GM23338 (cell line): Measurements from ENCODE around the gene GPR78. TPM values are rescaled to one million over a fixed set of nuclear protein-coding genes. Genes with fewer than 3 reads are reported as not detected.

Experiments
- ATAC-seq: fragments of 200-7000 bp; cut with Tn5 transposase; 3 replicates; pipeline ENCODE4 v1.9.1; 2020
- DNase-seq: peaks from one replicate; pipeline ENCODE4 v3.0.0-alpha.2; 2015; ENCODE audit warnings: low spot score
- H2AFZ ChIP-seq: fragments of 200-600 bp; sonication (generic); 2 replicates; pipeline ENCODE4 v1.8.0; 2016; ENCODE audit warnings: antibody characterized with exemption, mild to moderate bottlenecking, moderate library complexity
- H3F3A ChIP-seq: fragments of 200-600 bp; sonication (generic); replicated peaks from 2 replicates; pipeline ENCODE4 v1.8.0; 2017; ENCODE audit warnings: antibody characterized with exemption, mixed run types, low read depth
- H3K27ac ChIP-seq: fragments of 200-600 bp; sonication (generic); 2 replicates; pipeline ENCODE4 v1.6.1; 2016; ENCODE audit warnings: low read depth
- H3K27me3 ChIP-seq: fragments of 200-600 bp; sonication (generic); 2 replicates; pipeline ENCODE4 v1.8.0; 2016; ENCODE audit warnings: mild to moderate bottlenecking, mixed run types, moderate library complexity; ENCODE audit not compliant: insufficient read depth
- H3K36me3 ChIP-seq: fragments of 200-600 bp; sonication (generic); 2 replicates; pipeline ENCODE4 v1.8.0; 2016; ENCODE audit warnings: mild to moderate bottlenecking; ENCODE audit not compliant: insufficient read depth
- H3K4me1 ChIP-seq: fragments of 200-600 bp; sonication (generic); 2 replicates; pipeline ENCODE4 v1.8.0; 2016; ENCODE audit warnings: mild to moderate bottlenecking, moderate library complexity; ENCODE audit not compliant: insufficient read depth
- H3K4me2 ChIP-seq: fragments of 200-600 bp; sonication (generic); 2 replicates; pipeline ENCODE4 v1.7.1; 2017; ENCODE audit warnings: mixed run types
- H3K4me3 ChIP-seq: fragments of 200-600 bp; sonication (generic); 2 replicates; pipeline ENCODE4 v1.6.1; 2016; ENCODE audit warnings: mixed run types
- H3K79me2 ChIP-seq: fragments of 200-600 bp; sonication (generic); replicated peaks from 2 replicates; pipeline ENCODE4 v1.8.0; 2017; ENCODE audit warnings: mild to moderate bottlenecking; ENCODE audit not compliant: insufficient read depth
- H3K9me2 ChIP-seq: fragments of 200-600 bp; sonication (generic); 2 replicates; pipeline ENCODE4 v1.8.0; 2017; ENCODE audit not compliant: insufficient read depth
- H4K20me1 ChIP-seq: fragments of 200-600 bp; sonication (generic); replicated peaks from 2 replicates; pipeline ENCODE4 v1.8.0; 2017; ENCODE audit warnings: mild to moderate bottlenecking; ENCODE audit not compliant: insufficient read depth
- H3K27ac Mint-ChIP-seq: 2 replicates; pipeline ENCODE4 v1.8.0; 2020; ENCODE audit warnings: inconsistent platforms, mild to moderate bottlenecking, moderate library complexity, mixed read lengths
- H3K27me3 Mint-ChIP-seq: 3 replicates; pipeline ENCODE4 v1.8.0; 2022; ENCODE audit warnings: low read depth, mild to moderate bottlenecking, moderate library complexity, mixed read lengths, inconsistent platforms; ENCODE audit not compliant: insufficient read depth, poor library complexity
- H3K36me3 Mint-ChIP-seq: 3 replicates; pipeline ENCODE4 v1.8.0; 2021; ENCODE audit warnings: low read depth, mild to moderate bottlenecking, inconsistent platforms, moderate library complexity, mixed read lengths
- H3K4me1 Mint-ChIP-seq: 3 replicates; pipeline ENCODE4 v1.8.0; 2020; ENCODE audit warnings: mild to moderate bottlenecking, inconsistent platforms, mixed read lengths
- H3K4me3 Mint-ChIP-seq: 3 replicates; pipeline ENCODE4 v1.8.0; 2021; ENCODE audit warnings: moderate library complexity, mild to moderate bottlenecking, inconsistent platforms, mixed read lengths
- H3K9me3 Mint-ChIP-seq: 3 replicates; pipeline ENCODE4 v1.8.0; 2020; ENCODE audit warnings: moderate library complexity, mild to moderate bottlenecking, inconsistent platforms, mixed read lengths
- CREB1 ChIP-seq: fragments of 250-450 bp; sonication (Bioruptor Pico); IDR thresholded peaks from 2 replicates; pipeline ENCODE4 v1.5.0; 2020; ENCODE audit warnings: low read depth, mild to moderate bottlenecking, moderate library complexity
- CTCF ChIP-seq, 2 experiments: fragments of 200-600 bp in 1 of 2; sonication (generic) in 1 of 2; conservative IDR thresholded peaks; 2 replicates each; pipeline versions ENCODE4 v1.5.1 to v1.6.1; 2016 to 2017; ENCODE audit warnings: antibody characterized with exemption in 2 of 2, low read depth in 2 of 2, mild to moderate bottlenecking in 2 of 2, moderate library complexity in 1 of 2
- ETS1 ChIP-seq: IDR thresholded peaks from 2 replicates; pipeline ENCODE4 v1.6.1; 2016; ENCODE audit warnings: antibody characterized with exemption
- EZH2 ChIP-seq: fragments of 200-600 bp; sonication (generic); IDR thresholded peaks from one replicate; pipeline ENCODE4 v1.8.0; 2017; ENCODE audit warnings: antibody characterized with exemption, mild to moderate bottlenecking, low read depth; ENCODE audit not compliant: unreplicated experiment
- EZH2phosphoT487 ChIP-seq: fragments of 200-600 bp; sonication (generic); IDR thresholded peaks from one replicate; pipeline ENCODE4 v1.8.1; 2018; ENCODE audit warnings: antibody characterized with exemption; ENCODE audit not compliant: unreplicated experiment
- JUNB ChIP-seq: IDR thresholded peaks from one replicate; pipeline ENCODE4 v1.6.1; 2016; ENCODE audit warnings: antibody characterized with exemption; ENCODE audit not compliant: unreplicated experiment
- NANOG ChIP-seq: IDR thresholded peaks from 2 replicates; pipeline ENCODE4 v1.6.1; 2016; ENCODE audit warnings: antibody characterized with exemption, borderline replicate concordance
- POLR2AphosphoS5 ChIP-seq: IDR thresholded peaks from 2 replicates; pipeline ENCODE4 v1.6.1; 2016; ENCODE audit warnings: antibody characterized with exemption, low read depth
- REST ChIP-seq: IDR thresholded peaks from one replicate; pipeline ENCODE4 v1.6.1; 2018; ENCODE audit warnings: antibody characterized with exemption; ENCODE audit not compliant: unreplicated experiment
- STAT1 ChIP-seq: IDR thresholded peaks from one replicate; pipeline ENCODE4 v1.6.1; 2016; ENCODE audit warnings: antibody characterized with exemption; ENCODE audit not compliant: unreplicated experiment
- ZNF114 ChIP-seq: fragments of 250-450 bp; sonication (Bioruptor Pico); IDR thresholded peaks from 2 replicates; pipeline ENCODE4 v1.5.0; 2020; ENCODE audit warnings: mild to moderate bottlenecking, moderate library complexity
- ZNF331 ChIP-seq: fragments of 250-450 bp; sonication (Bioruptor Pico); IDR thresholded peaks from 2 replicates; pipeline ENCODE4 v1.5.0; 2020; ENCODE audit warnings: low read depth, mild to moderate bottlenecking, moderate library complexity
- ZNF462 ChIP-seq: fragments of 250-450 bp; sonication (Bioruptor Pico); IDR thresholded peaks from 2 replicates; pipeline ENCODE4 v1.5.0; 2020; ENCODE audit warnings: mild to moderate bottlenecking, moderate library complexity
- polyA plus RNA-seq: library from polyadenylated mRNA; unstranded; fragments of >200 nt; fragmentation: Nextera tagmentation; extraction: Ambion mirVana; gene quantifications from 2 replicates; pipeline ENCODE4 v1.2.1, GENCODE V29; 2016
- total RNA-seq: library from RNA; depleted of rRNA; stranded (reverse); fragments of >200 nt; shearing (Covaris generic); gene quantifications from 2 replicates; pipeline ENCODE4 v1.2.3, GENCODE V29; 2014

The GPR78 gene
- total and polyA plus RNA-seq, 2 experiments from 2014 or later = 0.82 to 2.7 TPM

- no peak for TF ChIP-seq STAT1
- no peak for TF ChIP-seq EZH2phosphoT487
- no peak for TF ChIP-seq JUNB
- no peak for TF ChIP-seq NANOG
- no peak for TF ChIP-seq POLR2AphosphoS5
- TF ChIP-seq ZNF331 (CRISPR knock-in tag) = no peak
Measured at GRCh38 chr4:8550691-8551090, 29.5 kb upstream of the GPR78 start (continued).

GRCh38 chr4:8552024-8552423, 28.2 kb upstream of the GPR78 start:
- no peaks in the 10 kb centered on the region for H3K27me3 ChIP-seq
- H3K4me3 Mint-ChIP-seq = no peak overlapping the region
- no peak overlapping the region for H2AFZ ChIP-seq
- H3K36me3 Mint-ChIP-seq = no peaks in the 10 kb centered on the region; the same call in 2 of the 3 replicates
- ATAC-seq (no peak), DNase-seq (no peak)
- peaks cover 16% of the 10 kb centered on the region for H3K27me3 Mint-ChIP-seq
- H3K36me3 ChIP-seq = no peaks in the 10 kb centered on the region; the same call in 1 of the 2 replicates
- H3K79me2 ChIP-seq = no peaks in the 10 kb centered on the region
- no peak overlapping the region for H3K4me2 ChIP-seq
- no peak overlapping the region for H3K4me3 ChIP-seq
- H3F3A ChIP-seq = no peaks in the 10 kb centered on the region
- 0 out of 2 replicates have a peak overlapping the region, but pooled peaks have one; percentile 66 for H3K27ac Mint-ChIP-seq
- peaks cover 16% of the 10 kb centered on the region for H3K4me1 Mint-ChIP-seq
- H3K4me1 ChIP-seq = peaks cover 4% of the 10 kb centered on the region; the same call in 1 of the 2 replicates
- no peaks in the 10 kb centered on the region for H3K9me2 ChIP-seq
- H4K20me1 ChIP-seq = no peaks in the 10 kb centered on the region
- TF ChIP-seq ZNF114 (no peak), POLR2AphosphoS5 (no peak), JUNB (no peak), ZNF462 (no peak), NANOG (no peak), REST (no peak), STAT1 (no peak), EZH2 (no peak), CREB1 (CRISPR knock-in tag) (no peak), ZNF331 (CRISPR knock-in tag) (no peak), CTCF (conservative IDR thresholded peaks at IDR 0.05; ENCODE audit: low read depth in 2 of 2) (no peak), ETS1 (no peak)
- H3K9me3 Mint-ChIP-seq = no peaks in the 10 kb centered on the region; the same call in 2 of the 3 replicates
- H3K27ac ChIP-seq = no peak overlapping the region
